Measurements from ENCODE around the gene LRRC19. TPM values are rescaled to one million over a fixed set of nuclear protein-coding genes. Genes with fewer than 3 reads are reported as not detected.

LRRC19 gene
- total RNA-seq, 2 donors from 2014 or later, result not detected

DNA sequence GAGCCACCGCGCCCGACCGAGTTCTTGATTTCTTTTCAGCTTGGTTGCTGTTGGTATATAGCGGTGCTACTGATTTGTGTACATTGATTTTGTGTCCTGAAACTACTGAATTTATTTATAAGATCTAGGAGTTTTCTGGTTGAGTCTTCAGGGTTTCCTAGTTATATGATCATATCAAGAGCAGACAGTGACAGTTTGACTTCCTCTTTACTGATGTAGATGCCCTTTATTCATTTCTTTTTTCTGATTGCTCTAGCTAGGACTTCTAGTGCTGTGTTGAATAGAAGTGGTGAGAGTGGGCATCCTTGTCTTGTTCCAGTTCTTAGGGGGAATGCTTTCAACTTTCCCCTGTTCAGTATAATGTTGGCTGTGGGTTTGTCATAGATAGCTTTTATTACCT lies 17.4 kb upstream of the LRRC19 start:
- Histone ChIP-seq H3K9me3 (no peaks in the 10 kb centered on the region), H3K36me3 (peaks cover 26% of the 10 kb centered on the region), H3K27me3 (no peaks in the 10 kb centered on the region), H3K4me3 (no peak overlapping the region), H3K27ac (no peak overlapping the region), H3K4me1 (no peaks in the 10 kb centered on the region)
- DNase-seq (ENCODE audit: low spot score), result no peak
- TF ChIP-seq, protein P1, sequence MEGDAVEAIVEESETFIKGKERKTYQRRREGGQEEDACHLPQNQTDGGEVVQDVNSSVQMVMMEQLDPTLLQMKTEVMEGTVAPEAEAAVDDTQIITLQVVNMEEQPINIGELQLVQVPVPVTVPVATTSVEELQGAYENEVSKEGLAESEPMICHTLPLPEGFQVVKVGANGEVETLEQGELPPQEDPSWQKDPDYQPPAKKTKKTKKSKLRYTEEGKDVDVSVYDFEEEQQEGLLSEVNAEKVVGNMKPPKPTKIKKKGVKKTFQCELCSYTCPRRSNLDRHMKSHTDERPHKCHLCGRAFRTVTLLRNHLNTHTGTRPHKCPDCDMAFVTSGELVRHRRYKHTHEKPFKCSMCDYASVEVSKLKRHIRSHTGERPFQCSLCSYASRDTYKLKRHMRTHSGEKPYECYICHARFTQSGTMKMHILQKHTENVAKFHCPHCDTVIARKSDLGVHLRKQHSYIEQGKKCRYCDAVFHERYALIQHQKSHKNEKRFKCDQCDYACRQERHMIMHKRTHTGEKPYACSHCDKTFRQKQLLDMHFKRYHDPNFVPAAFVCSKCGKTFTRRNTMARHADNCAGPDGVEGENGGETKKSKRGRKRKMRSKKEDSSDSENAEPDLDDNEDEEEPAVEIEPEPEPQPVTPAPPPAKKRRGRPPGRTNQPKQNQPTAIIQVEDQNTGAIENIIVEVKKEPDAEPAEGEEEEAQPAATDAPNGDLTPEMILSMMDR (IDR thresholded peaks at IDR 0.05), result no peak

DNA sequence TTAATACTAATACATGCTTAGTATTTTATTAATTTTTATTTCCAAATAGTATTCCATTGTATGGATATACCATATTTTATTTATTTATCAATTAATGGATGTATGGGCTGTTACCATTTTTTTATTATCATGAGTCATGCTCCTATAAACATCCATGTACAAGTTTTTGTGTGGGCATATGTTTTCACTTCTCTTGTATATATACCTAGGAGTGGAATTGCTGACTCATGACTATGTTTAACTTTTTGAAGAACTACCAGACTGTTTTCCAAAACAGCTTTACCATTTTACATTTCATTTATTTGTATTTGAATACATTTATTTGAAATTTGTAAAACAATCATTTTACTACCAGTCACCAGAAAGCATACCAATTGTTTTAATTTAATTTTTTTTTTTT lies 14.1 kb upstream of the LRRC19 start:
- Histone ChIP-seq H3K27me3 (no peaks in the 10 kb centered on the region), H3K27ac (no peak overlapping the region), H3K4me1 (no peaks in the 10 kb centered on the region), H3K4me3 (no peak overlapping the region), H3K9me3 (no peaks in the 10 kb centered on the region), H3K36me3 (peaks cover 44% of the 10 kb centered on the region)
- TF ChIP-seq, protein P1 (IDR thresholded peaks at IDR 0.05), result no peak
- DNase-seq (ENCODE audit: low spot score), result no peak

DNA sequence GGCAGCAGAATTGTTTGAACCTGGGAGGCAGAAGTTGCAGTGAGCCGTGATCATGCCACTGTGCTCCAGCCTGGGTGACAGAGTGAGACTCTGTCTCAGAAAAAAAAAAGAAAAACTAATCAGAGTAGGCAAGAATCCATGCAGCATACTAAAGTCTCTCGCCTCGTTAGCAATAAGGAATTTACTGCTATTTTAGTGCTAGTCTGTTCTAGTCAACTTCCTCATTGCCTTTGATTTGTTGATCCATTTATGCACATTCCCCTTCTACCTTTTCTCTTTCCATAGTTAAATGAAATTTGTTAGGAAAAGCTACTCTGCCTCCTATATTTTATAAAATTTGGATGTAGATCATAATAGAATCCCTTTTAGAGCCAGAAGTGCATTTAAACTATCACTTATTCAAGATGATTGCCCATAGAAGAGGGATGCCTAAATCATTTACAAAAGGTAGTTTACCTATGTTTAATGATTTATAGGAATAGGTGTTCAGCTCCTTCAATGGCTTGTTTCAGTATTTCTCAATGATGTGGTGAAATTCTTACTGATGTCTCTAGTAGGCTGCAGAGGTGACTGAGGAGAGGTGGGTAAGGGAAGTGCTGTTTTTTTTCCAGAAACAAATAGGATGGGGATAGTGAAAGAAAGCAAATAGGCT lies 1.9 kb downstream of the LRRC19 start:
- Histone ChIP-seq H3K9me3 (no peaks in the 10 kb centered on the region), H3K4me3 (no peak overlapping the region), H3K4me1 (no peaks in the 10 kb centered on the region), H3K27ac (no peak overlapping the region), H3K36me3 (no peaks in the 10 kb centered on the region), H3K27me3 (no peaks in the 10 kb centered on the region)
- no peak for DNase-seq (ENCODE audit: low spot score)
- TF ChIP-seq, protein P1 (IDR thresholded peaks at IDR 0.05), result no peak

DNA sequence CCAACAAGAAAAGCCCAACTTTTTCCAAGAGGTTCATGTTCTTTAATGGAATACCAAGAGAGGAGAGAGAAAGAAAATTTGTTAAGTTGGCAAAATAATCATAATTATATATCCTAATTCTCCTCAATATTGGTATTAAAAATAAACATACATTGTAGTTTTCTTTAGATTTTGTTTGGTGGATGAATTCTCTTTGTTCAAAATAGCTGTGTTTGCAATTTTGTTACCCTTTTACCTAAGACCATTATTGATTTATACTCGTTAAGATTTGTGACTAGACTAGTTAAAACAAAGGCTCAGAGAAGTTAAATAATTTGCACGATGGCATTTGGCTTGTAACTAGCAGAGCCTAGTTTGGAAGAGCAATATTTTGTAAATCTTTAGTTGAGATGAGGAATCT lies 9.7 kb downstream of the LRRC19 start:
- Histone ChIP-seq H3K9me3 (no peaks in the 10 kb centered on the region), H3K27me3 (no peaks in the 10 kb centered on the region), H3K4me1 (no peaks in the 10 kb centered on the region), H3K36me3 (no peaks in the 10 kb centered on the region), H3K4me3 (no peak overlapping the region), H3K27ac (no peak overlapping the region)
- DNase-seq (ENCODE audit: low spot score), result no peak
- TF ChIP-seq, protein P1 (IDR thresholded peaks at IDR 0.05), result no peak

DNA sequence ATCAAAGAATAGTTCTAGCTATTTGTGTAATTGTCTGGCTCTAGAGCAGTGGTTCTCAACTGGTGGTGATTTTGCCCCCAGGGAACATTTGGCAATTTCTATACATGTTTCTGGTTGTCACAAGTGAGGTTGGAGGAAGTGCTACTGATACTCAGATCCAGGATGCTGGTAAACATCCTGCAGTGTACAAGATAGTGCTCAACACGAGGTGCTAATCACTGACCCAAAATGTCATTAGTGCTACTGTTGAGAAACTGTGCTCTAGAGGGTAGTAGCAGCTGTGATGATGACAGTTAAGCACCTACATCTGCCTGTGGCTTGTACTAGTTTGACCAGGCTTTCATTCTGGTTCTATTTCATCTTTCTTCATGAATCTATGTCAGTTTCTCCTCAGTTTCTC lies 22.1 kb downstream of the LRRC19 start:
- Histone ChIP-seq H3K36me3 (peaks cover 12% of the 10 kb centered on the region), H3K9me3 (no peaks in the 10 kb centered on the region), H3K27ac (no peak overlapping the region), H3K27me3 (no peaks in the 10 kb centered on the region), H3K4me1 (no peaks in the 10 kb centered on the region), H3K4me3 (no peak overlapping the region)
- TF ChIP-seq, protein P1 (IDR thresholded peaks at IDR 0.05), result no peak
- no peak for DNase-seq (ENCODE audit: low spot score)
